IMR-90 (cell line): ENCODE results near the gene ADCY1. TPM values are rescaled to one million over a fixed set of nuclear protein-coding genes. Genes with fewer than 3 reads are reported as not detected.
A peak's percentile ranks its signal among the peaks of the same experiment; 100 is the strongest.

ENCODE experiments used
- ATAC-seq: fragments of 200-7000 bp; cut with Tn5 transposase; 2 replicates; pipeline ENCODE4 v1.9.1; 2020; ENCODE audit warnings: low read depth, mild to moderate bottlenecking, moderate library complexity
- BruUV-seq: library from RNA; stranded (reverse); fragments of 400-500 nt; replicated peaks from 2 replicates; lab custom pipeline; 2021; lab: Mats Ljungman, UMichigan
- CTCF ChIA-PET: fragments of 300-600 bp; formaldehyde crosslinking; extraction: SDS; loops from one replicate; lab custom pipeline; 2021; ENCODE audit warnings: antibody characterized with exemption; lab: Yijun Ruan, JAX
- POLR2A ChIA-PET: fragments of 300-600 bp; sonication (Branson Sonifier 250); formaldehyde crosslinking; loops from one replicate; lab custom pipeline; 2022; ENCODE audit warnings: antibody characterized with exemption; ENCODE audit not compliant: unreplicated experiment; lab: Charles Lee
- DNase-seq: peaks from one replicate; pipeline ENCODE4 v3.0.0; 2013
- H2AFZ ChIP-seq: replicated peaks from 2 replicates; pipeline ENCODE3; 2013; ENCODE audit warnings: low read length, mild to moderate bottlenecking; ENCODE audit not compliant: poor library complexity
- H2AK5ac ChIP-seq: 2 replicates; pipeline ENCODE4 v1.6.1; 2013; ENCODE audit warnings: low read depth, low read length, inconsistent platforms
- H2AK9ac ChIP-seq: replicated peaks from 2 replicates; pipeline ENCODE3; 2013; ENCODE audit warnings: mild to moderate bottlenecking, low read depth, low read length, moderate library complexity; ENCODE audit not compliant: poor library complexity
- H2BK120ac ChIP-seq: 2 replicates; pipeline ENCODE4 v1.6.1; 2013; ENCODE audit warnings: low read depth, low read length, inconsistent platforms
- H2BK15ac ChIP-seq: 3 replicates; pipeline ENCODE4 v1.6.1; 2013; ENCODE audit warnings: low read depth, low read length, inconsistent platforms
- H2BK20ac ChIP-seq: 2 replicates; pipeline ENCODE4 v1.6.1; 2013; ENCODE audit warnings: low read depth, mild to moderate bottlenecking, inconsistent platforms, low read length, moderate library complexity
- H2BK5ac ChIP-seq: 2 replicates; pipeline ENCODE4 v1.6.1; 2013; ENCODE audit warnings: mild to moderate bottlenecking, low read depth, low read length, inconsistent platforms; ENCODE audit not compliant: poor library complexity, severe bottlenecking
- H3K14ac ChIP-seq: replicated peaks from 2 replicates; pipeline ENCODE4 v1.6.1; 2013; ENCODE audit warnings: low read depth, low read length, inconsistent platforms
- H3K18ac ChIP-seq: 2 replicates; pipeline ENCODE4 v1.6.1; 2013; ENCODE audit warnings: low read depth, low read length, control low read depth
- H3K23ac ChIP-seq: 2 replicates; pipeline ENCODE4 v1.6.1; 2013; ENCODE audit warnings: low read depth, low read length, inconsistent platforms
- H3K27ac ChIP-seq: 2 replicates; pipeline ENCODE4 v1.5.1; 2013; ENCODE audit warnings: mild to moderate bottlenecking, control low read depth, low read length; ENCODE audit not compliant: insufficient read depth
- H3K27me3 ChIP-seq: 2 replicates; pipeline ENCODE4 v1.6.1; 2013; ENCODE audit warnings: low read length; ENCODE audit not compliant: control insufficient read depth, insufficient read depth
- H3K36me3 ChIP-seq: 2 replicates; pipeline ENCODE4 v1.6.1; 2013; ENCODE audit warnings: low read length, mixed read lengths; ENCODE audit not compliant: control insufficient read depth, insufficient read depth
- H3K4ac ChIP-seq: 2 replicates; pipeline ENCODE4 v1.6.1; 2013; ENCODE audit warnings: low read depth, low read length, inconsistent platforms
- H3K4me1 ChIP-seq: 2 replicates; pipeline ENCODE4 v1.6.1; 2013; ENCODE audit warnings: low read length, mixed read lengths; ENCODE audit not compliant: control insufficient read depth, insufficient read depth
- H3K4me2 ChIP-seq: 2 replicates; pipeline ENCODE4 v1.6.1; 2013; ENCODE audit warnings: low read depth, mild to moderate bottlenecking, control low read depth, low read length, moderate library complexity
- H3K4me3 ChIP-seq: 2 replicates; pipeline ENCODE4 v1.5.1; 2013; ENCODE audit warnings: low read depth, mild to moderate bottlenecking, control low read depth, low read length, moderate library complexity; ENCODE audit not compliant: insufficient read depth
- H3K56ac ChIP-seq: 2 replicates; pipeline ENCODE4 v1.6.1; 2013; ENCODE audit warnings: low read length, inconsistent platforms; ENCODE audit not compliant: insufficient read depth; ENCODE audit errors: extremely low read depth
- H3K79me1 ChIP-seq, 2 experiments: 2 replicates each; pipeline ENCODE4 v1.6.1; 2013; ENCODE audit warnings: low read length in 2 of 2, inconsistent platforms in 1 of 2, low read depth in 1 of 2
- H3K9ac ChIP-seq: 2 replicates; pipeline ENCODE4 v1.6.1; 2013; ENCODE audit warnings: low read depth, low read length, control low read depth
- H3K9me1 ChIP-seq: 2 replicates; pipeline ENCODE4 v1.6.1; 2013; ENCODE audit warnings: low read length, inconsistent platforms; ENCODE audit not compliant: insufficient read depth
- H3K9me3 ChIP-seq: 2 replicates; pipeline ENCODE4 v1.6.1; 2013; ENCODE audit warnings: low read length; ENCODE audit not compliant: control insufficient read depth, insufficient read depth
- H4K20me1 ChIP-seq: 2 replicates; pipeline ENCODE4 v1.6.1; 2013; ENCODE audit warnings: low read length, inconsistent platforms; ENCODE audit not compliant: insufficient read depth
- H4K5ac ChIP-seq: 2 replicates; pipeline ENCODE4 v1.6.1; 2013; ENCODE audit warnings: mild to moderate bottlenecking, low read depth, low read length, control low read depth
- H4K8ac ChIP-seq, 2 experiments: 2 replicates each; pipeline ENCODE4 v1.6.1; 2013; ENCODE audit warnings: low read depth in 2 of 2, low read length in 2 of 2, control low read depth in 1 of 2, inconsistent platforms in 1 of 2
- H4K91ac ChIP-seq: 2 replicates; pipeline ENCODE4 v1.6.1; 2013; ENCODE audit warnings: low read depth, low read length, inconsistent platforms; ENCODE audit not compliant: insufficient read depth
- CHD1 ChIP-seq: IDR thresholded peaks from 2 replicates; pipeline ENCODE4 v1.6.1; 2012; ENCODE audit warnings: low read depth, low read length, improper control_type of control experiment
- FOS ChIP-seq: fragments of 150-350 bp; IDR thresholded peaks from 2 replicates; pipeline ENCODE4 v1.6.1; 2016; ENCODE audit warnings: low read depth, low read length
- MAFK ChIP-seq: IDR thresholded peaks from 2 replicates; pipeline ENCODE4 v1.6.1; 2012; ENCODE audit warnings: low read depth, low read length, improper control_type of control experiment
- MXI1 ChIP-seq: IDR thresholded peaks from 2 replicates; pipeline ENCODE4 v1.6.1; 2012; ENCODE audit warnings: low read depth, mild to moderate bottlenecking, low read length, moderate library complexity, borderline replicate concordance
- NFE2L2 ChIP-seq: fragments of 150-350 bp; IDR thresholded peaks from 2 replicates; pipeline ENCODE4 v1.6.1; 2016; ENCODE audit warnings: low read depth, mild to moderate bottlenecking, low read length
- POLR2A ChIP-seq: IDR thresholded peaks from 2 replicates; pipeline ENCODE4 v1.6.1; 2012; ENCODE audit warnings: mild to moderate bottlenecking, low read depth, low read length
- RCOR1 ChIP-seq: IDR thresholded peaks from 2 replicates; pipeline ENCODE4 v1.6.1; 2012; ENCODE audit warnings: mild to moderate bottlenecking, low read length, improper control_type of control experiment; ENCODE audit not compliant: insufficient replicate concordance
- SMC3 ChIP-seq: fragments of 150-350 bp; IDR thresholded peaks from 2 replicates; pipeline ENCODE4 v1.6.1; 2016; ENCODE audit warnings: low read depth, mild to moderate bottlenecking, antibody characterized with exemption, low read length, moderate library complexity
- WGBS, 2 experiments: methylation state at CpG; one replicate each; pipeline versions ENCODE4 v1.1.5 to v1.1.7; 2013; ENCODE audit warnings: missing lambda C conversion rate in 2 of 2; ENCODE audit not compliant: insufficient read length in 1 of 2; ENCODE audit errors: extremely low coverage in 2 of 2; 5-methylcytosine and 5-hydroxymethylcytosine counted together
- dilution Hi-C: fragments of 300-500 bp; cut with HindIII; formaldehyde crosslinking; loops from one replicate; pipeline ENCODE4 v1.14.3; 2018; ENCODE audit warnings: low sequenced_read_pairs; ENCODE audit not compliant: unreplicated experiment
- in situ Hi-C: fragments of 300-500 bp; cut with MboI; formaldehyde crosslinking; loops from 3 replicates; pipeline ENCODE4 v1.14.3; 2019; ENCODE audit warnings: low sequenced_read_pairs, inconsistent platforms, mixed read lengths
- intact Hi-C: fragments of 100-400 bp; cut with micrococcal nuclease; formaldehyde crosslinking; loops from 2 replicates; pipeline ENCODE4 v1.10.0; 2022
- polyA plus RNA-seq, 3 experiments: library from polyadenylated mRNA; depleted of rRNA; stranded (reverse); fragments of >200 nt; gene quantifications; 2 replicates each; pipeline ENCODE4 v1.2.3, GENCODE V29; 2012; ENCODE audit warnings: low replicate concordance in 1 of 3
- total RNA-seq: library from RNA; depleted of rRNA; stranded (reverse); fragments of >200 nt; gene quantifications from 2 replicates; pipeline ENCODE4 v1.2.3, GENCODE V29; 2012
- TF ChIP-seq, protein P1 (sequence below): conservative IDR thresholded peaks from 2 replicates; pipeline ENCODE4 v1.5.1; 2012; ENCODE audit warnings: mild to moderate bottlenecking, low read depth, low read length, improper control_type of control experiment

ADCY1 gene
- total and polyA plus RNA-seq, 2 of the 4 experiments (the other 2 are of a cell fraction) = 0.18 to 0.24 TPM

- Histone ChIP-seq H3K9ac (no peak overlapping the region), H2BK20ac (no peak overlapping the region), H2BK5ac (no peak overlapping the region), H3K14ac (no peak overlapping the region), H3K79me1 (no peaks in the 10 kb centered on the region), H2AFZ (no peak overlapping the region), H2AK9ac (no peak overlapping the region), H4K91ac (no peak overlapping the region), H3K4me3 (no peak overlapping the region), H2BK15ac (no peak overlapping the region), H3K9me3 (no peaks in the 10 kb centered on the region), H3K4me1 (no peaks in the 10 kb centered on the region), H3K23ac (no peak overlapping the region), H3K4me2 (no peak overlapping the region), H3K36me3 (no peaks in the 10 kb centered on the region), H3K27me3 (peaks cover 44% of the 10 kb centered on the region), H4K5ac (no peak overlapping the region), H3K27ac (no peak overlapping the region), H4K8ac (no peak overlapping the region), H2BK120ac (no peak overlapping the region), H3K4ac (no peak overlapping the region), H3K18ac (no peak overlapping the region), H3K9me1 (no peaks in the 10 kb centered on the region), H2AK5ac (no peak overlapping the region), H3K56ac (no peak overlapping the region), H4K20me1 (no peaks in the 10 kb centered on the region)
- TF ChIP-seq RCOR1 (no peak), CHD1 (no peak), FOS (no peak), POLR2A (no peak), MAFK (no peak), NFE2L2 (no peak), MXI1 (no peak), SMC3 (peak; percentile 32; the same call in 1 of the 2 replicates)
- TF ChIP-seq, protein P1, sequence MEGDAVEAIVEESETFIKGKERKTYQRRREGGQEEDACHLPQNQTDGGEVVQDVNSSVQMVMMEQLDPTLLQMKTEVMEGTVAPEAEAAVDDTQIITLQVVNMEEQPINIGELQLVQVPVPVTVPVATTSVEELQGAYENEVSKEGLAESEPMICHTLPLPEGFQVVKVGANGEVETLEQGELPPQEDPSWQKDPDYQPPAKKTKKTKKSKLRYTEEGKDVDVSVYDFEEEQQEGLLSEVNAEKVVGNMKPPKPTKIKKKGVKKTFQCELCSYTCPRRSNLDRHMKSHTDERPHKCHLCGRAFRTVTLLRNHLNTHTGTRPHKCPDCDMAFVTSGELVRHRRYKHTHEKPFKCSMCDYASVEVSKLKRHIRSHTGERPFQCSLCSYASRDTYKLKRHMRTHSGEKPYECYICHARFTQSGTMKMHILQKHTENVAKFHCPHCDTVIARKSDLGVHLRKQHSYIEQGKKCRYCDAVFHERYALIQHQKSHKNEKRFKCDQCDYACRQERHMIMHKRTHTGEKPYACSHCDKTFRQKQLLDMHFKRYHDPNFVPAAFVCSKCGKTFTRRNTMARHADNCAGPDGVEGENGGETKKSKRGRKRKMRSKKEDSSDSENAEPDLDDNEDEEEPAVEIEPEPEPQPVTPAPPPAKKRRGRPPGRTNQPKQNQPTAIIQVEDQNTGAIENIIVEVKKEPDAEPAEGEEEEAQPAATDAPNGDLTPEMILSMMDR = 0 out of 2 replicates have a peak, but pooled peaks have one; percentile 15
- in situ Hi-C loops = no loop called here
- ATAC-seq (0 out of 2 replicates have a peak, but pooled peaks have one; percentile 46), DNase-seq (no peak)
- dilution Hi-C loops = no loop called here
- intact Hi-C loops = no loop called here
- BruUV-seq = no TSS peak
- 62% methylated on average over 12 of the region's 16 CpGs; no CpG with 5 or more reads in 1 of the 2 experiments for WGBS, 2 experiments
- CTCF ChIA-PET = no interaction called here
- POLR2A ChIA-PET = no interaction called here
These were observed 6.1 kb downstream of the ADCY1 start for GRCh38 chr7:45580053-45580872.
